KG1 (cell line): ENCODE measurements around the gene ATP10A.

Experiments
- DNase-seq: peaks from one replicate; lab custom pipeline; 2025; lab: John Stamatoyannopoulos, UW

ATP10A gene

GRCh38 chr15:25700916-25701315, 162.2 kb downstream of the ATP10A start:
- DNase-seq = no peak

GRCh38 chr15:25697586-25697985, 165.5 kb downstream of the ATP10A start:
- no peak for DNase-seq

GRCh38 chr15:25695875-25696760, 167.0 kb downstream of the ATP10A start:
- no peak for DNase-seq

GRCh38 chr15:25694823-25695312, 168.3 kb downstream of the ATP10A start:
- no peak for DNase-seq

- no peak for DNase-seq
Measured at GRCh38 chr15:25694239-25694584, 168.9 kb downstream of the ATP10A start.

GRCh38 chr15:25693321-25694238, 169.5 kb downstream of the ATP10A start:
- DNase-seq = no peak

GRCh38 chr15:25691544-25692430, 171.3 kb downstream of the ATP10A start:
- DNase-seq = no peak

- DNase-seq = no peak
Measured at GRCh38 chr15:25690673-25691543, 172.2 kb downstream of the ATP10A start.

GRCh38 chr15:25689592-25689991, 173.5 kb downstream of the ATP10A start:
- DNase-seq = no peak

GRCh38 chr15:25688166-25688565, 175.0 kb downstream of the ATP10A start:
- no peak for DNase-seq

GRCh38 chr15:25687689-25688088, 175.4 kb downstream of the ATP10A start:
- no peak for DNase-seq

GRCh38 chr15:25687276-25687675, 175.9 kb downstream of the ATP10A start:
- DNase-seq = no peak

GRCh38 chr15:25686780-25687179, 176.3 kb downstream of the ATP10A start:
- DNase-seq = no peak

GRCh38 chr15:25684521-25685431, 178.4 kb downstream of the ATP10A start:
- no peak for DNase-seq

- no peak for DNase-seq
Measured at GRCh38 chr15:25683911-25684310, 179.2 kb downstream of the ATP10A start.

GRCh38 chr15:25683415-25683814, 179.7 kb downstream of the ATP10A start:
- DNase-seq = no peak

- DNase-seq = no peak
Measured at GRCh38 chr15:25682340-25682739, 180.8 kb downstream of the ATP10A start.

- DNase-seq = no peak
Measured at GRCh38 chr15:25680686-25681025, 182.5 kb downstream of the ATP10A start.

GRCh38 chr15:25679964-25680685, 183.0 kb downstream of the ATP10A start:
- DNase-seq = no peak
